ENCODE data around the gene ZNF783.

The ZNF783 gene

GRCh38 chr7:149281508-149282330 is 19.7 kb downstream of the ZNF783 start:
- no peak for DNase-seq (ENCODE audit: low read depth)

DNA sequence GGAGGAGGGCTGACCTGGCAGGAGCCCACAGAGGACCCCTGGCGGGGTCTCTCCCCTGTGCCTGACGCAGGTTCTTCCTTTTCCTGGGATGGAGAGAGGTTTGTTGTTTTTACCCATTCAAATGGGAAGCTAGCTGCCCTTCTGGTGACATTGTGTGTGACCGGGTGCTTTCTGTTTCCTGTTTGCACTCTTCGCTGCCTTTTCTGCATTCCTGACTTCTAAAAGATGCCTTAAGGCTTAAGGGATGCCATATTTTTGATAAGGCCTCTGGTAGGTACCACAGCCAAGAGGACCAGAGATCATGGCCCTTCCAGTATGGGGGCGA is 20.3 kb downstream of the ZNF783 start:
- no peak for DNase-seq (ENCODE audit: low read depth)

- no peak for DNase-seq (ENCODE audit: low read depth)
Observed at GRCh38 chr7:149283321-149283720, 21.3 kb downstream of the ZNF783 start.

- DNase-seq (ENCODE audit: low read depth): no peak
Observed at GRCh38 chr7:149284343-149284742, 22.3 kb downstream of the ZNF783 start.

- DNase-seq (ENCODE audit: low read depth): peak; percentile 55
Observed at GRCh38 chr7:149284850-149285585, 23.0 kb downstream of the ZNF783 start.

GRCh38 chr7:149285603-149286002 is 23.6 kb downstream of the ZNF783 start:
- DNase-seq (ENCODE audit: low read depth): no peak

DNA sequence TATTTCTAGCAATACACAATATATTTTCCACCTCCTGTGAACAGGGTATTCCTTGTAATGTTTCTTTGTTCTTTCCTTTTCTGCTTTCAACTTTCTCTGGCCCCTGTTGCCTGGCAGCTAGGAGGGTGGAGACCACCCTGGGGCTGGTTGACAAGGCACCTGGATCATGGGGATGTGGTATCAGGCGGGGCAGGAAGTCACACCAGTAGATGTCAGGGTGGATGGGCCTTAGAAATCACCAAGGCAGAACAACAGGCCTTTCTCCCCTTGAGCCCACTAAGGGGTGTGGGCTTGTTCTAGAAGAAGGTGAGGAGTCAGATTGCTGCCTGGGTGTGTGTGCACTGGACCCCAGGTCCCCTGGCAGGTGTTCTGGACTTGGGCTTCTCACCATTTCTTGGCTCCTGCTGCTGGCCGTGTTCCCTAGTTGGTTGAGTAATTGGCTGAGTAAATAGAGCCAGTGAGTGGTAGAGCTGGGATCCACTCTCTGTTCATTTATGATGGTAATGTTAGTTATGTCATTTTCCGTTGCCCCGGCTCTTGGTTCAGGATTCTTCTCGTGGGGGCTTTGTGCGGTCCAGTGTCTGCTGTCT is 24.9 kb downstream of the ZNF783 start:
- DNase-seq (ENCODE audit: low read depth): no peak

GRCh38 chr7:149287622-149288021 is 25.6 kb downstream of the ZNF783 start:
- DNase-seq (ENCODE audit: low read depth): no peak

DNA sequence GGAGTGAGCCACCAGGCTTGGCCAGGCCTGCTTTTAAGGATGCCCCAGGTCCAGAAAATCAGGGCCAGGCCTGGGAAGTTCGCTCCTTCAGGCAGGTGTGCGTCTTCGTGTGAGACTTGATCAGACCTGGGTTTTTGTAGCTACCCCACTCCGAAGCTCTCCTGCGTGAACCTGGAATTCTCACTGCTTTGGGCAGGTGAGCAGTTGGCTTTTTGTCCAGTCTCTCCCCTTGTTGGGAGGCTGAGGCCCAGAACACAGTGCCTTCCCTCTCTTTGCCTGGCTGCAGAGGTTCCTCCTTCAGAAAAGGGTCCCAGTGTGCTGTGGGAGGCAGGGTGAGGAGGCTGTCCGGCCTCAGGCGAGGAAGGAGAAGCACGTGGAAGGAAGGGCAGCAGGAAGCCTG is 27.3 kb downstream of the ZNF783 start:
- no peak for DNase-seq (ENCODE audit: low read depth)

DNA sequence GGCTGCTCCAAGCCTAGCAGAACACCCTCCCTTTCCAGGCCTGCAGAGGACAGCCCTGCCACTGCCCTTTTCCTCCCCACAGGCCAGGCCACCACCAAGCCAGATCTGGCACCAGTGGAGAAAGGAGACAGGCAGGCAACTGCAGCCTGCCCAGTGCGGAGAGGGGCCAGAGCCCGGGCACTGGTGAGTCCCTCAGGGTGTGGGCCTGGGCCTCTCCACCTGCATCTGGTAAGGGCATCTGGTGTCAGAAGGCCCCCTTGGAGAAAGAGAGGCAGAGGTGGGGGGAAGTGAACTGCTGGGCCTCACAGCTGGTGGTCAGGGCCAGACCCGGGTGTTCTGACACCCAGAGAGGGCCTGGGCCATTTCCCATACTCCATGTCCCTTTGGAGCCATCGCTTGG is 27.9 kb downstream of the ZNF783 start:
- no peak for DNase-seq (ENCODE audit: low read depth)

DNA sequence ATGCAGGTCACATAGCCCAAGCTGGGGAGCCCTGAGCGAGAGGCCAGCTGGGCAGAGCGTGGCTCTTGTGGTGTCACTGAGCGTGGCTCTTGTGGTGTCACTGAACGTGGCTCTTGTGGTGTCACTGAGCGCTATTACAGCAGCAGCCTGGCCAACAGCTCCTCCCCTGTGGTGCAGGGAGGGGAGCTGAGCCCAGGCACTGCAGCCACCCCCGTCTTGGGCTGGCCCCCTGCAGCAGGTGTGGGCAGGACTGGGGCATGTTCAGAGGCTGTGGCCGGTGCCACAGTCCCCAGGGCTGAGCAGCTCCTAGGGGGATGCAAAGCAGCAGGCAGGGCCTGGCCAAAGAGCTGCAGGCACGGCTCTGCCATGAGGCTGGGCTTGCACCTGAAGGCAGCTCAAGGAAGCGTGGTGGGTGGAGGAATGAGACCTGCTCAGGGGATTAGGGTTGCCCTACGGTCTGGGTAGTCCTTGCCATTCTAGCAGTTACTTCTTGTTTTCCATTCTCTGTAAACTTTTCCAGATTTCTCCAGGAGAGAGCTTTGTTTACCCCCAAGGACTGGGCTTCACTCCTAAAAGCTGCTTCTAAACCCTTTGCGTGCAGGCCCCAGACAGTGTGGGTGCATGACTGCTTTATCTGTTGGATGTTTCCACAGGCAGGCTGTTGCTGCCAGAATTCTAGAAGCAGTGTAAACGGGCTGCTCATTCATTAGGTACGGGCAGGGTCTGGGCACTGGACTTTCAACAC is 29.2 kb downstream of the ZNF783 start:
- no peak for DNase-seq (ENCODE audit: low read depth)

DNA sequence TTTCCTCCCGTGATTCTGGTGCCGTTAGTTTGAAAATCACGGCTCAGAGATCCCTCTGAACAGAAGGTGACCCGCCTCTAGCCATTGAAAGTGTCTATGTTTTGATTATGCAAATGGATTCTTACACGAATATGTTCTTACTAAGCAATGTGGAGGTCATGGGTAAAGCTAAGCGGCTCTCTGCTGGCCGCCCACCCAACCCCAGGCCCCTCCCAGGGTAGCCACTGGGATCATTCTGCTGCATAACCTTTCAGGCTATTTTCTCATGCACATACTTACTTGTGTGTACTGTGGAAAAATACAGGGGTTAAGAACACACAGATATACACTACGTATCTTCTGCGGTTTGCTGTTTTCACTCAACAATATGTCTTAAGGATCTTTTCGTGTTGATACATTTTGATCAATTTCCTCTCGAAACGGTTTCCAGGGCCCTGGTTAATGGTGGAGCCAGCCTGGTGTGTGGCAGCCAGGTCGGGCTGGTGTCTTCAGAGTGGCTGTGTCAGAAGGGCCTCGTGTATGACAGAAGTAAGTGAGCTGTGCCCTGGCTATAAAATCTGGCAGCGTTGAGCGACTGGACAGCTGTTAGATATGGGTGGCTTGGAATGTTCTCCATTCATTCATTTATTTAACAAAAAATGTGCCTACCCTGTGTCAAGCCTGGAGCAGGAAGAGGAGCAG is 29.9 kb downstream of the ZNF783 start:
- no peak for DNase-seq (ENCODE audit: low read depth)

- no peak for DNase-seq (ENCODE audit: low read depth)
Observed at GRCh38 chr7:149292462-149292823, 30.4 kb downstream of the ZNF783 start.

DNA sequence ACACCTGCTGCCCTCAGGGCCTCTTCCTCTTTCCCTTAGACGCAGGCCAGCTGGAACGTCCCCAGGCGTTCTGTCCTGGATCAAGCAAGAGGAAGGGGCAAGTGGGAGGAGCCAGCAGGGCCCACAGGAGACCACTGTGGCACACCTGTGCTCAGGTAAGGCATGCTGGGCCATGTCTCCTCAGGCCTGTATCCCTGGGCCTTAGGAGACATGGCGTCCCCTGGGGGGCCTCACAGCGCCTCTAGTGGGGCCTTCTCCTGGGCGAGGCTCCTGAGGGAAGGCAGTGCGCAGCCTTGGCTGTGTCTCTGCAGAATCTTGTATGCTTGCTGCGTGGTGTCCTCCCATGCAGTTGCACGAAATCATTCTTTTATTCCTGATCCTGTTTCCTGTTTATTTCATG is 31.3 kb downstream of the ZNF783 start:
- no peak for DNase-seq (ENCODE audit: low read depth)

DNA sequence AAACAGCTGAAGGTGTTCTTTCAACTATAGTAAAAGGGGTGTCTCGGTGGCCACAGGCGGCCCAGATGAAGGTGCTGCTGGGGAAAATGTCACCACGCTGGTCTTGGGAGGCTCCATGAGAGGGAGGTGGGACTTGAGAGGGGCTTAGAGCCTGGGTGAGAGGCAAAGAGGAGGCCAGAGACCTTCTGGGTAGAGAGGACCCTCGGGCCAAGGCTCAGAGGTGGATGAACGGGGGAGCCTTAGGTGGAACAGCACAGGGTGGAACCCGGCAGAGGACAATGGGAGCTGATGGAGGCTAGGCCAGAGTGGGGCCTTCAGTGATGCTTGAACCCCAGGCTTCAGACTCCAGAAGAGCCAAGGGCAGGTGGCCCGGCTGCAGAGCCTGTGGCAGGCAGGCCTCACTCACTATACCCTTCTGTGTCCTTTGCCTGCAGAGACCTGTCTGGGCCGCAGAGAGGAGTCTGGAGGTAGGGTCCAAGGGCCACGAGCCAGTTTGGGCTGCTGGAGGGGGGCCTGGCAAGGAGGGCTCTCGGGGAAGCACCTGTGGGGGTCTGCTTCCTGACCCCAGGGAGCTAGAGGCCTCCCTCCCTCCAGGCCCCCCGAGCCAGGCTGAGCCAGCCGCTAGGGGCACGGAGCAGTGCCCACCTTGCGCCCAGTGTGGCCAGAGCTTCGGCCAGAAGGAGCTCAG is 32.1 kb downstream of the ZNF783 start:
- DNase-seq (ENCODE audit: low read depth): no peak

DNA sequence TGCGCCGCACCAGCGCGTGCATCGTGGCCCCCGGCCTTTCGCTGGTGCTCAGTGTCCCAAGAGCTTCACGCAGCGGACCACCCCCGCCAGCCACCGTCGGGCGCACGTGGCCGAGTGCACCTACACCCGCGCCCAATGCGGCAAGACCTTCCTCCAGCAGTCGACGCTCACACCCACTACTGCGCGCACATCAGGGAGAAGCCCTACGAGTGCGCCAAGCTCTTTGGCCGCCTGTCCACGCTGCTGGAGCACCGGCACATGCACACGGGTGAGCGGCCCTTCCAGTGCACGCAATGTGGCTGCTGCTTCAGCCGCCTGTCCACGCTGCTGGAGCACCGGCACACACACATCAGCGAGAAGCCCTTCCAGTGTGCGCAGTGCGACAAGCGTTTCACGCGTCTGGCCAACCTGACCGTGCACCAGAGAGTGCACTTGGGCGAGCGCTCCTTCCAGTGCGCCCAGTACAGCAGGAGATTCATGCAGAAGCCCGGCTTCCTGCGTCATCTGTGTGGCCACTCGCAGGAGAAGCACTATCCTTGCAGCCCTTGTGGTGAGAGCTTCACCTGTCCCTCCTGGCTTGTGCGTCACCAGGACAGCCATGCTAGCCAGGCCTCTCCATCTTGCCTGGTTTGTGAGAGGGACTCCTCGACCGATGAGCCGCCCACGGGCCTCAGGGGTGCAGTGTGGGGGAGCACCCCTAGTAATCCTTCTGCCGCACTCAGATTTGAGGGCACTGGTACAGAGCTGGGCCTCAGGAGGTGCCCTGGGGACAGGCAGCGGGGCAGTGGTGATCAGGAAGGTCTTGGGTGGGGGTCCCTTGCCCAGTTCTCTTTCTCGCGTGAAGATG is 32.9 kb downstream of the ZNF783 start:
- no peak for DNase-seq (ENCODE audit: low read depth)

GRCh38 chr7:149295481-149295850 is 33.5 kb downstream of the ZNF783 start:
- DNase-seq (ENCODE audit: low read depth): no peak

DNA sequence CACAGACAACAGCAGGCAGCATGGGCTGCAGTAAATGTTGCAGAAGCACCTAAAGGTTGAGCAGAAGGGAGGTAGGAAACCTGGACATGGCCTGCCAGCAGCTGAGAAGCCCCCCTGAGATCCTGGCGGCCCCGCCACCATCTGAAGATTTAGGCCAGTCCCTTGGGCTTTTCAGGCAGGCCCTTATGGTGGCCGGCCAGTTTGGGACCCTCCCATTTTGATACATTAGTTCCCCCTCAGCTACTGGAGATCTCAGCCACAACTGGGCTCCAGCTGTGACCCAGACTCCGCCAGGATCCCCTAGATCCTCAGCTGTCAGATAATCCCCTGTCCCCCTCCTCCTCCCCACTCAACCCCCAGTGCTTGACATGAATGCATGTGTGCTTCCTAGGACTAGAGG is 34.4 kb downstream of the ZNF783 start:
- no peak for DNase-seq (ENCODE audit: low read depth)

DNA sequence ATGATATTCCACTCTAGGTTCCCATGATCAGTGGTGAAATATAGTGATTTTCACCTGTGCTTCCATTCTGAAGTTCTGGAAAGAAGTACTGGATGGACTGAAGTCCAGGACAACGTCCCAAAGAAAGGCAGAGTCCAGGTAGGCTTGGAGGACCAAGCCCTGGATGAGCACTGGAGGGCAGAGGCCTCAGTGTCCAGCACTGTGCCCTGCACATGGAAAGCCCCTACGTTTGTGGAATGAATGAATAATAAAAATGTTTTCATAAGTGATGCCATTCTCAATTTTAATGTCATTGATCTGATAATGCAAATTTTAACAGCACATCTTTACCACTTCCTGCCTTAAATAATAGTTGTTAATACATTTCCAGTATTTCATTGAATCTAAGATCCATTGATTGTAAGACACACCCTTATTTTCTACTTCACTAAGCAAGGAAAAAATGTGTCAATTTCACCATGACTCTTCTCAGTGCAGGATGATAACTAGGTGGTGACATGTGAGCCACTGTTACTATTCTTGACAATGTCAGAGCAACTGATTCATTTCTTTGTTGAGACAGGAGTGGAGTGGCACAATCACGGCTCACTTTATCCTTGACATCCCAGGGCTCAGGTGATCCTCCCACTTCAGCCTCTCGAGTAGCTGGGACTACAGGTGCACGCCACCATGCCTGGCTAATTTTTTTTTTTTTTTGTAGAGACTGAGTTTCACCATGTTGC is 35.2 kb downstream of the ZNF783 start:
- DNase-seq (ENCODE audit: low read depth): no peak

Measured in non-pigmented ciliary epithelial cell (primary cell).